ENCODE results near the gene RNLS.
"Not testable (repeated sequence)": the region's sequence is repeated elsewhere in the genome, so short reads cannot be mapped to it uniquely, and the experiment has no call there.

Gene RNLS

DNA sequence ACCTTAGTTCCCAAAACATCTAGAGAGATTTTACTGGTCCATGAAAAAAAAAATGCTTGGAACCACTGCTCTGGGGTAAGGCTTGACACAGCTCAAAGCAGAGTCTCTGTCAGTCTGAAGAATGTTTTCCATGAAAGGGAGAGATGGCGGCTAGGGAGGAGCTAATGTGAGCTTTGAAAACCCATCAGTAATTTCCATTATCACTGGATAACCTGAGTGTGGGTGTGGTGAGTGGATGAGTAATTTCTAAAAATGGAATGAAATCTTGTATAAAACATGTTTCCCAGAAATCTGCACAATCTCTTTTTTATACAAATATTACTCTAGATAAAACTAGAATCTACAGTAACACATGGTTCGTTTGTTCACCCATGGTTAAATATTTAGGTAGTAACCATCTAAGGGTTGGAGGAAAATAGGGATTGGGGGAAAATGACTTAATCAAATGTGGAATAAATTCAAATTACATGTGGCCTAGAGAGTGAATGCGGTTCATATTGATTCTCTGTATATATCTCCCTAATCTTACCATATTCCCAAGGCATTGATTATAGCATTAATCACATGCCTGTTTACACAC is 289.4 kb downstream of the RNLS start:
- DNase-seq (ENCODE audit: low spot score), result no peak

DNA sequence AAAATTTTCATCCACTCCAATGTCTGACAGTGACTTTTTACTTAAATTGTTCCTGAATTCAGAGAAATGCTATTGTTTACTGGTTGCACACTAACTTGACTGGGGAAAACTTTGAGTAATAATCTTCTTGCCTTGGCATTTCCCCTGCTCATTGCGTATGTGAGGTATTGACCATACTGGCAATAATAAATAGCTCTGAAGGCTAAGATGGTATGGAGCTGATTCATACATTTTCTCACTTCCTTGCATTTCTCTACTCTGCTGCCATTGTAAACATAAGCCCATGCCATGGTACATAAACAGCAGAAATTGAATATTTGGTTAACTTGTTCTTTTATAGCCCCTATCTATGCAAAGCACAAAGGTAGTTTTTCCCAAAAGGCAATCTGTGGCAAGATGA is 290.0 kb downstream of the RNLS start:
- no peak for DNase-seq (ENCODE audit: low spot score)

GRCh38 chr10:88292185-88292514 is 291.0 kb downstream of the RNLS start:
- DNase-seq (ENCODE audit: low spot score), result no peak

GRCh38 chr10:88291289-88292184 is 291.6 kb downstream of the RNLS start:
- DNase-seq (ENCODE audit: low spot score), result no peak

DNA sequence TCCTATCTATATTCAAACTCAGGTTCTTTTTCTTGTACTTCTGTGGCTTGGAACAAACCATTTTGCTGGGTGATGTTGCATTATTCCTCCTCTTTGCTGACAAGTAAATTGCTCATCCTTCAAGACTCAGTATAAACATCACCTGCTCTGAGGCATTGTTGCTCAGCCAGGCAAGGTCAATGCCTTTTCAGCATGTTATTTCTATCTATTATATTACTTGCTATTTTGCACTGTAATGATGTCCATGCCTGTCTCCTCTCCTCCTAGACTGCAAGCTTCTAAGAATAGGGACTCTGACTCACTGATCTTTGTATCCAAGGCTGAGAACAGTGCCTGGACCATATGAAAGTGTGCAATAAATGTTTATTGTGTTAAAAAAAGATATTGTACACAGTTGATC is 293.8 kb downstream of the RNLS start:
- DNase-seq (ENCODE audit: low spot score), result no peak

GRCh38 chr10:88288320-88289059 is 294.6 kb downstream of the RNLS start:
- DNase-seq (ENCODE audit: low spot score), result no peak

GRCh38 chr10:88286030-88286429 is 297.1 kb downstream of the RNLS start:
- no peak for DNase-seq (ENCODE audit: low spot score)

DNA sequence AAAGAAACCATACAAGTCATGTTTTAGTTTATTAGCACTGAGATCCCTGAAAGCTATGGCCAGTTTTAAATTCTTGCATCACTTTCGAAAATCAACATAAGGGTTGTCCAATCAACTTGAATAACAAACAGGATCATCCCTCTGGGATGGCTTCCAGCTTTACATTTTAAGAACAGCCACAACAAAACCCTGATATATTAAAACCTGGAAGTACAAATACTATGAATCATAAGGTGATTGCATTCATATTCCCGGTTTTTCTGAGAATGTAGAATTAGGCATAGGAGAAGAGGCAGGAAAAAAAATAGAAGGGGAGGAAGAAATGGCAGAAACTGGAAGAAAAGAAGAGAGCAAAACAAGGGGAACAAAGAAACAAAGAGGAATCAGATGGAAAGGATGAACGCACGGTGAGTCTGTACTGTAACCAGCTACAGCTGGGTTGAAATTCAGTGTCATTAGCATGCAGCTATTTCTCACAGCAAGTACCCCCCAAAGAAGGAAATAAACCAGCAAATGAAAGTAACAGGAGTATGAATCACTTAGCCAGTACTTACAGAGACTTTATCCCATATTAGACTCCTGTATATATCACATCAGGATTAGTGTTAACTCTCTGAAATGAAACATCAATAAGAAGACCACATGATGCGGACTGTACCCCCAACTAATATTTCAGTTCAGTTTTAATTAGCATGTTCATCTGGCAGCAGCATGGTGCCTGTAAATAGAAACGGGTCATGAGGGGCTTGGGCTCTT is 301.3 kb downstream of the RNLS start:
- no peak for DNase-seq (ENCODE audit: low spot score)

- no peak for DNase-seq (ENCODE audit: low spot score)
Measured at GRCh38 chr10:88280518-88280917, 302.6 kb downstream of the RNLS start.

- DNase-seq (ENCODE audit: low spot score), result no peak
Measured at GRCh38 chr10:88278912-88279311, 304.2 kb downstream of the RNLS start.

DNA sequence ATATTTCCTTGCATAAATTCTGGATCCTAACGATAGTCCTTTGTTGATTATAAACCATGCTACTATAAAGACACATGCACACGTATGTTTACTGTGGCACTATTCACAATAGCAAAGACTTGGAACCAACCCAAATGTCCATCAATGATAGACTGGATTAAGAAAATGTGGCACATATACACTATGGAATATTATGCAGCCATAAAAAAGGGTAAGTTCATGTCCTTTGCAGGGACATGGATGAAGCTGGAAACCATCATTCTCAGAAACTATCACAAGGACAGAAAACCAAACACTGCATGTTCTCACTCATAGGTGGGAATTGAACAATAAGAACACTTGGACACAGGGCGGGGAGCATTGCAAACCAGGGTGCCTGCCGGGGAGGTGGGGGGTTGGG is 306.2 kb downstream of the RNLS start:
- not testable (repeated sequence) for DNase-seq (ENCODE audit: low spot score)

DNA sequence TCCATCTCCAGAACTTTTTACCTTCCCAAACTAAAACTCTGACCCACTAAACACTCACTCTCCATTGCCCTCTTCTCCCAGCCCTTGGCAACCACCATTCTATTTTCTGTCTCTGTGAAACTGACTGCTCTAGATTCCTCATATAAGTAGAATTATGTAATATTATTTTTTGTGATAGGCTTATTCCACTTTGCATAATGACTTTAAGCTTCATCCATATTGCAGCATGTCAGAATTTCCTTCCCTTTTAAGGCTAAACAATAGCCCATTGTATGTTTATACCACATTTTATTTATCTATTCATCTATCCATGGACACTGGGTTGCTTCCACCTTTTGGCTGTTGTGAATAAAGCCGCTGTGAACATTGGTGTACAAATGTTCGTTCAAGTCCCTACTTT is 308.8 kb downstream of the RNLS start:
- DNase-seq (ENCODE audit: low spot score), result no peak

- DNase-seq (ENCODE audit: low spot score), result no peak
Measured at GRCh38 chr10:88273567-88273966, 309.6 kb downstream of the RNLS start.

GRCh38 chr10:88271761-88272543 is 311.2 kb downstream of the RNLS start:
- DNase-seq (ENCODE audit: low spot score), result no peak

GRCh38 chr10:88270871-88271713 is 312.0 kb downstream of the RNLS start:
- DNase-seq (ENCODE audit: low spot score), result no peak

DNA sequence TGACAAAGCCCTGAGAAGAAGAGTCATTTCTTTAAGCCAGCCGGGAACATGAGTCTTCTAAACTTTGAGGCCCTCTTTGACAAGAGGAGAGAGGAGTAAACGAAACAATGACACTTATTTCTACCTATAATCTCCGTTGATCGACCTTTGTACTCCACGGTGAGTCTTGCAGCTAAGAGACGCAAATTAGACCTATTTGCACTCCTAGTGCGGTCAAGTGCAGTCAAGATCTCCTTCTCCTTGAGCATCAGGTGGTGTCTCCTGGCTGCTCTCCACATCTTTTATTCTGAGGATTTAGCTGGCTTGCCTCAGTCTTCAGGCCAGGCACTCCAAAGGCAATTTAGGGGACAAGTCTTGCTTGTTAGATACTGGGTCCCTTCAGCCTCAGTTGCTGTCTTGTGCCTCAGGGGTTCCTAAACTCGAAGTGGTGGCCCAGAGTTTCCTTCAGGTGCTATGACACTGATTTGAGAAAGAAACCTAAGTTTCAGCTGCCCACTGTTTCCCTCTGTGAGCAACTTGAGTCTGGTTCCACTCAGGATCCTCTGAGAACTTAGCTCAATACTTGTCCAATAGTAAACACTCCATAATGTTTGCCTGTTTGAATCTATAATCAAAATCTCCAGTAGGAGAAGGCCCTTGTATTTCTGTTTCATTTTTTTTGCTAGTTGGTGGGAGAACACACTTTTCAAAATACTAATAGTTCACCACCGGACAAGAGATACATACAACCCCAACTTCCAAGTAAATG is 312.9 kb downstream of the RNLS start:
- no peak for DNase-seq (ENCODE audit: low spot score)

DNA sequence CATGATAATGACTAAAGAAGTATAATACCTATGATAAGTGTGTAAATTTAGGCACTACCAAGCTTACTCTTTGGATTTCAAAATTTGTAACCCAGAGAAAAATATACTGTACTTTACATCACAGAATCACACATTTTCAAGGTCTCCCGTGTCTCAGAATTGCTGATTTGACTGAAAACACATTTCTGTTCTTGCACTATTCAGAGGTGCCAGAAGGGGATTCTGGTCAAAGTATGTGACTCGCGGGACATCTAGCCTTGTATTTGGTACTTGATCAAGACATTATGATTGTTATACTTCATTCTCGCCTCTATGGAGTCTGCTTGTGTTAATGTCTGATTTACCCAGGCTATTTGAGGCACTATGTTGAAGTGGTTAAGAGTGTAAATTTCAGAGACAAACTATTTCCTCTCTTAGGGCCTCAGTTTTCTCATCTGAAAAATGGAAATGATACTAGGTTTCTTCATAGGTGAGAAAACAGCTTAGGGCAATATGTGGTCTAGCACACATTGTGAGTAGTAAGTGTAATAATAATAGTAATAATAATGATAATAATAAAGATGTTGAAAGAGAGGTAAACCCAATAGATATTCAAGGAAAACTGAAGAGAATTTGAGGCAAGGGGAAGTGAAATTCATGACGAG is 320.4 kb downstream of the RNLS start:
- no peak for DNase-seq (ENCODE audit: low spot score)

GRCh38 chr10:88261152-88261551 is 322.0 kb downstream of the RNLS start:
- no peak for DNase-seq (ENCODE audit: low spot score)

DNA sequence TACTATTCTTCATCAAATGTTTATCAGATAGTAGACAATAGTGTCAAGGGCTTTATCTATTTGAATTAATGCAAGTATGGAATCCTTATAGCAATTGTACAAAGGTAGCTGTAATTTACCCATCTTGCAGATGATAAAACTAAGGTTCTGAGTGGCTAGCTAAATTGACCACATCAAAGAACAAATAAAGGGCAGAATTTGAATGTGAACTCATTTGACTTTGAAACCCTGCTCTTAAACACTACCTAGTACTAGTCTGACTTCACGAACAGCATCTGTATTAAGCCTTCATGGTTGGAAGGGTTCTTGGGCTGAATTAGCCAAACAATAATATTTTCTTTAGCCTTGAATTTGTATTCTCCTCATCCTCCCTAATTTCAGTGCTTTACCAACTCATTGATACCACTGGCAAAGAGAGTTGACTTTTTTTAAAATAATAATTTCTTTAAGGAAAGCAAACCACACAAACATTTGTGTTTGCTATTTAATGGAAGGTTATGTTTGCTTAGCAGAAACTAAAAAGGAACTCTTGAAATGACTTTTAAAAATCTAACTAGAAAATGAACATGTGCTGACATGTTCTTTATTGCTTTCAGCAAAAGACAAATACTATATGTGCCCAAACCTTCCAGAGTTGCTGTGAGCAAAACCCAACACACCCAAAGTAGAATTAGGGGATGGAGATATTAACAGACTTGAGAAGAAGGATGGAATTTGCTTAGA is 322.6 kb downstream of the RNLS start:
- no peak for DNase-seq (ENCODE audit: low spot score)

Measured in hematopoietic multipotent progenitor cell treated with erythropoietin and hydrocortisone succinate and interleukin-3 and kit ligand, for 15 days (in vitro differentiated cells).